Fibroblast of skin of right biceps (primary cell): Measurements from ENCODE around the gene HEPN1.

Experiments
- DNase-seq: peaks from one replicate; pipeline ENCODE4 v3.0.0-alpha.2; 2013

HEPN1 gene

GRCh38 chr11:124886476-124886875 is 32.6 kb upstream of the HEPN1 start:
- DNase-seq = no peak

GRCh38 chr11:124886978-124887666 is 31.9 kb upstream of the HEPN1 start:
- DNase-seq = no peak

DNA sequence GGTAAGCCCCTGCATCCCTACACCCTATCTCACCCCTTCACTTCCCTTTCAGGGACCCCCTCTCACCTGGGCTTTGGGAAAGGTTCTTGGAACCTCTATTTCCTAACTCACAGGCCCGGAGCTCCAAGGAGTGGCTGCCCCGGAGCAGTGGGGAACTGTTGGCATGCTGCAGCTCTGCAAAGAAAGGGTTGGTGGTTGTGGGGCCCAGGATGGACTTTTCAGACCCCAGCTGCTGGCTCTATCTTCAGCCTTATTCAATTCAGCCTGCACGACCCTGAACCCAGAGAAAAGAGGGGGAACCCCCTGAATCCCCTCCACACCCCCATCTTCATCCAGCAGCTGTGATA is 31.4 kb upstream of the HEPN1 start:
- DNase-seq = no peak

- no peak for DNase-seq
Observed at GRCh38 chr11:124889191-124890091, 29.6 kb upstream of the HEPN1 start.

- no peak for DNase-seq
Observed at GRCh38 chr11:124890151-124890550, 28.9 kb upstream of the HEPN1 start.

- DNase-seq = no peak
Observed at GRCh38 chr11:124890683-124891372, 28.2 kb upstream of the HEPN1 start.

GRCh38 chr11:124891373-124891861 is 27.6 kb upstream of the HEPN1 start:
- peak; percentile 14 for DNase-seq

- DNase-seq = no peak
Observed at GRCh38 chr11:124892146-124892545, 26.9 kb upstream of the HEPN1 start.

DNA sequence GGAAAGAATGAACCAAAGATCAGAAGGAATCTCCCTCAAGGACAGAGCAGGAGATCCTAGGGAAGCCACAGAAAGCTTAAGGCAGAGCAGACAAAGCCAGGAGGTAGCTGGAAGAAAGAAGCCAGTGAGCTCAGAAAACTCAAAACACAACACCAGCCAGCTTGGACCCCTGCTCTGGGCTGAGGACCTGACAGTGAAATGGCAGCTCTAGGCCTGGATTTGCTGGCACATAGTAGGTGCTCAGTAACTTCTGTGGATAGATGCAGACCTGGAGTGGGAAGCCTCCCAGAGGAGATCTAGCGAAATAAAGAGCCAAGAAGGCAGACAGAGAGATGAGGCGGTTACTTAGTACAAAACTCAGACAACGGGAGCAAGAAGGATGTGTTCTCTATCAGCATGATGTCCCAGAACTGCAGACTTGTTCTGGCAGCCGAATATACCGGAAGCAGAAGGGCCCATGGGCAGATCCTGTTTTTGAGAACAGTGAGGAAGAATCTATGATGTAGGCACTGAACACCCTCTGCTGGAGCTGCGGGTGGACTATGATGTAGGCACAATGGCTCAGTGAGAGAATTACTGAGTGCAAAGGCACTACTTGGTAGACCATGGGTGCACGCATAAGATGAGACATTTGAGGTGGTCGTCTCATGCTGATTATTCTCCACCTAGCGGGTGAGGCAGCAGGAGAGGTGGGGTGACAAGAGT is 26.1 kb upstream of the HEPN1 start:
- no peak for DNase-seq

GRCh38 chr11:124893781-124894401 is 25.2 kb upstream of the HEPN1 start:
- no peak for DNase-seq

DNA sequence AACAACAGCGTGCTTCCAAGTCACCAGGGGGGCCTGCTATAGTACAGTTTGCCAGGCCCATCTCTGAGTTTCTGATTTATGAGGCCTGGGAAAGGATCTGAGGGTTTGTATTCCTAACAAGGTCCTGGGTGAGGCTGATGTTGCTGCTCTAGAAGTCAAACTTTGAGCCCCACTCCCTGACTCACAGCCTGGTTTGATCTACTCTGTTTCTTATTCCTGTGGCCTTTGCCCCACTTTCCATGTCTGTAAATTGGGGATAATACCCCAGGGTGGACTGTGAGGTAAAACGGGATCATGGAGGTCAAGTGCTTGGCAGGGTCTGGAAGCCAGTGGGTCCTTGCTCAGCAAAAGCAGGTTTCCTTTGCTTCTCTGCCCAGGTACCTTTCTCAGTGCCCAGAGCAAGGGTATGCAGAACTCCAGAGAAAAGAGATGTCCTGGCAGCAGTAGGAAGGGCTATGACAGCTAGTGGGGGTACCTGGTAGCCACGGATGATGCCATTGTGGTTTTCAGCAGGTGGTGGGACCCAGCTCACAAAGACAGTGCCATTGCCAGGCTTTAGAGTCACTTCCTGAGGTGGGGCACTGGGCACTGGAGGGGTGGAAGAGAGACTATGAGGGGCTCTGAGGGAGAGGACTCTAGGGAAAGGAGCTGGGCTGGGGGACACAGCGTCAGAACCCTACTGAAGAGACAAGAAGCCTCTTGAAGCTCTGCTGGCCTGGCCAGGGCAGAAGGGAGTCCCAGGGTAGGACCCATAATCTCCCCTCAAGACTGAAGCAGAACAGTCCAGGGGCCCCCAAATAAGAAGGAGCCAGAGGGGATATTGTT is 24.2 kb upstream of the HEPN1 start:
- no peak for DNase-seq

DNA sequence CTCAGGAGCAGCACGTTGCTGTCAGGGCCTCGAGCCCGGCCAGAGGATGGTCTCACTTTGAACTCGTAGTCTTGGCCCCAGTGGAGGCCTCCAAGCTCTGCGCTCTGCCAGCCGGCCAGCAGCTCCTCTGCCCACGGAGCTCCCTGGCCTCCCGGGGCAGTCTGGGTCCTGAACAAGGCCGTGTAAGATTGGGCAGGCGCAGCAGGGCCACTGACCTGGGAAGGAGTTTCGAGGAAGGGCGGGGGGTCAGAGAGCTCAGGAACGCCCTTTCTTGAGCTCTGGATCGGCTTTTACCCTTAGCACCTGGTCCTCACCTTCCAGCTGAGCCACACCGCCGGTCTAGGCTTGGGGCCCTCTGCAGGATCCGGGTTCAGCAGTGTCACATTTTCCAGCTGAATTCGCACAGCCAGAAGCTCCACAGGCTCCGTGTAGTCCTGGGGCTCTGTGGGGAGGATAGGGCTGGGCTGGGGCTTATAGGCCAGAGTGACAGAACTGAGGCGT is 23.5 kb upstream of the HEPN1 start:
- DNase-seq = no peak

DNA sequence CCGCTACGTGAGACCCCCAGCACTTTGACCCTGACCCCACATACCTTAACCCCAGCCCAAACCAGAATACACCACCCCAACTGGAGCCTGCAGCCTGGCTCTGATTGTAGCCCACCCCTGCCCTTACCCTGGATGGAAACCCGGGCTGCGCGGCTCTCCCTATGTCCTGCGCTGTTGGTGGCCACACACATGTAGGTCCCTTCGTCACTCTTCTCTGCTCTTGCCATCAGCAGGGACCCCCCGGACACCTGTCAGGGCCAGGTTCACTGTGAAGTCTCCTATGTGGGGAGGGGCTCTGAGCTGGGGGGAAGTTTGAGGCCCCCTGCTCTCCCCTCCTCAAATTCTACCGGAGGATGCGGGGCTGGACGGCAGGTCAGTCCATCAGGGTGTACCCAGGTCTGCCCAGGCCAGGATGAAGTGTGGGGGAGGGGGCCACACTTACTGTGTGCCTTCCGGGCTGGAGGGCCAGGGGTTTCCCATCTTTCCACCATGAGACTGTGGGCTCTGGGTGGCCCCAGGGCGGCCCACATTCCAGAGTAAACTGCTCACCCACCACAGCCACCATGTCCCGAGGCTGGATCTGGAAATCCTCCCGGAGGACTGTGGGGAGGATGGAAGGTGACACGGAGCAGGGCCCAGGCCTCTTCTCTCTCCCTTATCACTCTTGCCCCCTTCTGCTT is 22.8 kb upstream of the HEPN1 start:
- DNase-seq = peak; percentile 53

DNA sequence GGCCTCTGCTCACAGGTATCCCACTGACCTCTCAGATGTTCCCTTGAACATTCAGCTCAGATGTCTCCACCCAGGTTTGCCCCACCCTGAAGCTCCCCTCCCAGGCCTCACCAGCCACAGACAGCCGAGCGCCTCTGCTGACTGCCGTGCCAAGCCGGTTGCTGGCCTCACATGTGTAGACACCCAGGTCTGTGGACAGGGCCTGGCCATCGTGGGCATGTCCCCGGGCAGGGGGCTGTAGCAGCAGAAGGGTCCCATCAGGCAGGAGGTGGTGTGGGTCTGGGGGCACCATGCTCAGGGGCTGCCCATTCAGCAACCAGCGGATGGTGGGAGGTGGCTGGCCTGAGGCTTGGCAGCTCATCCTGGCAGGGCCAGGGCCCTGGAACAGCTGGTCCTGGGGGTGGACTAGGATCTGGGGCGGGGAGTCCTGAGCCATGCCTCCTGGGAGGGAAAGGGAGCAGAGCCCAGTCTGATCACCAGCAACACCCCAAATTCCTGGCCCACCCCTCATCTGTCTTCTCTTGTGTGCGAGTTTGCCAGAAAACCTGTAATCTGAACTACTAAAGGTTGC is 22.1 kb upstream of the HEPN1 start:
- no peak for DNase-seq

- DNase-seq = peak; percentile 12
Observed at GRCh38 chr11:124897674-124898262, 21.3 kb upstream of the HEPN1 start, which contains the start of gene ROBO4. Gene ROBO4 (minus strand): TSS chr11:124897865. CDS start chr11:124897795, 70 bp downstream.

DNA sequence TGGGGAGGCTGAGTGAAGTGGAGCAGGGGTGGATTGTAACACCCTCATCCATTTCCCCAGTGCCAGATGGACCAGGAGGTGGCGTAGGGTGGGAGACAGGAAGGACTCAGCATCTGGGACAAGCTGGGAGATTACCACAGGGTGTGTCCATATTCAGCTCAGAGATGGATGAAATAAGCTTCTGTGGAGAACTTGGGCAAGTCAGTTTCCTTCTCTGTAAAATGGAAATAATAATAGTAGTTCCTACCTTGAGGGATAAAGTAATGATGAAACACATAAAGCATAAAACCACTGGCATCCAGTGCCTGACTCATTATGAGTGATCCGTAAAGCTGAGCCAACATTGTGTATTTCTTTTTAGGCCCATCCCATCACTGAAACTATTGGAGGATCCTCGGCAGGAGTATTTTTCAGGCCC is 20.8 kb upstream of the HEPN1 start:
- peak; percentile 95 for DNase-seq

GRCh38 chr11:124898711-124899110 is 20.3 kb upstream of the HEPN1 start:
- DNase-seq = peak; percentile 83

GRCh38 chr11:124899383-124900145 is 19.5 kb upstream of the HEPN1 start:
- DNase-seq = peak; percentile 42

DNA sequence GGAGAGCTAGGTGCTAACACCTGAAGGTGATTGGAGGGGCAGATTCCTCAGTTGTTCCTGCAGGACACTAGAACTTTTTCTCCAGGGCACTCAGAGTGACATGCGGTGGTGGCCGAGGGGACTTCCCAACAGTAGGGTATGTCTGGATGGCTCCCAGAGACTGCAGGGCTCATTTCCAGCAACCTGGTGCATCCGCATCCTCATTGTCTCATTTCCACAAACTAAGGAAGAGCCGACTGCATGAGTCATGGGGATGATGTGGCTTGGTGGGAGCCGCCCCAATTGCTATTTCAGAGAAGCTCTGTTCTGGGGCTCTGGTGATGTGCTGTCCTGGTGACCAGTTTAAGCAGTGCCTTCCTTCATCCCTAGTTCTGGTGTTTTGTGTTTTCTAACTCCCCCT is 18.6 kb upstream of the HEPN1 start:
- DNase-seq = peak; percentile 96
